ENCODE data around the gene PTPN4. TPM values are rescaled to one million over a fixed set of nuclear protein-coding genes. Genes with fewer than 3 reads are reported as not detected.
A peak's percentile ranks its signal among the peaks of the same experiment; 100 is the strongest.

Gene PTPN4
- total and polyA plus RNA-seq, 2 donors (not counting 1 experiment from before 2014, with no cell fraction given): 5.3 to 22.3 TPM

- Histone ChIP-seq H4K20me1 (ENCODE audit: control insufficient read depth, extremely low read depth, insufficient read depth, low read length) (no peaks in the 10 kb centered on the region), H3K36me3 (ENCODE audit: control insufficient read depth, insufficient read depth, low read length) (peaks cover 4% of the 10 kb centered on the region), H2AFZ (ENCODE audit: low read length) (no peak overlapping the region), H3K27me3 (ENCODE audit: control insufficient read depth, insufficient read depth, low read length) (no peaks in the 10 kb centered on the region), H3K4me3 (replicated peaks in 1 of 4; ENCODE audit: control extremely low read depth in 1 of 4, insufficient read depth in 1 of 4, low read depth in 3 of 4, low read length in 4 of 4) (no peak overlapping the region), H3K4me2 (ENCODE audit: extremely low read depth, insufficient read depth, low read length) (no peak overlapping the region), H3K79me2 (ENCODE audit: control insufficient read depth, insufficient read depth, low read length) (no peaks in the 10 kb centered on the region), H3K9me3 (ENCODE audit: control insufficient read depth, insufficient read depth, low read depth, low read length) (no peaks in the 10 kb centered on the region), H3K4me1 (ENCODE audit: control insufficient read depth, extremely low read depth, insufficient read depth, low read length) (no peaks in the 10 kb centered on the region), H3K9ac (ENCODE audit: insufficient read depth, low read length) (no peak overlapping the region), H3K27ac (ENCODE audit: insufficient read depth, low read length) (no peak overlapping the region)
- DNase-seq (ENCODE audit: low read depth in 2 of 2): no peak
- TF ChIP-seq EZH2 (IDR thresholded peaks at IDR 0.05; ENCODE audit: low read length, missing control alignments): no peak
- TF ChIP-seq, protein P1, sequence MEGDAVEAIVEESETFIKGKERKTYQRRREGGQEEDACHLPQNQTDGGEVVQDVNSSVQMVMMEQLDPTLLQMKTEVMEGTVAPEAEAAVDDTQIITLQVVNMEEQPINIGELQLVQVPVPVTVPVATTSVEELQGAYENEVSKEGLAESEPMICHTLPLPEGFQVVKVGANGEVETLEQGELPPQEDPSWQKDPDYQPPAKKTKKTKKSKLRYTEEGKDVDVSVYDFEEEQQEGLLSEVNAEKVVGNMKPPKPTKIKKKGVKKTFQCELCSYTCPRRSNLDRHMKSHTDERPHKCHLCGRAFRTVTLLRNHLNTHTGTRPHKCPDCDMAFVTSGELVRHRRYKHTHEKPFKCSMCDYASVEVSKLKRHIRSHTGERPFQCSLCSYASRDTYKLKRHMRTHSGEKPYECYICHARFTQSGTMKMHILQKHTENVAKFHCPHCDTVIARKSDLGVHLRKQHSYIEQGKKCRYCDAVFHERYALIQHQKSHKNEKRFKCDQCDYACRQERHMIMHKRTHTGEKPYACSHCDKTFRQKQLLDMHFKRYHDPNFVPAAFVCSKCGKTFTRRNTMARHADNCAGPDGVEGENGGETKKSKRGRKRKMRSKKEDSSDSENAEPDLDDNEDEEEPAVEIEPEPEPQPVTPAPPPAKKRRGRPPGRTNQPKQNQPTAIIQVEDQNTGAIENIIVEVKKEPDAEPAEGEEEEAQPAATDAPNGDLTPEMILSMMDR (conservative IDR thresholded peaks at IDR 0.05 in 1 of 2, IDR thresholded peaks at IDR 0.05 in 1 of 2; ENCODE audit: low read depth in 1 of 2, low read length in 2 of 2): no peak
These were observed 141.3 kb downstream of the PTPN4 start for GRCh38 chr2:119901013-119901412.

GRCh38 chr2:119910566-119910965 lies 150.8 kb downstream of the PTPN4 start:
- Histone ChIP-seq H3K9me3 (ENCODE audit: control insufficient read depth, insufficient read depth, low read depth, low read length) (no peaks in the 10 kb centered on the region), H2AFZ (ENCODE audit: low read length) (no peak overlapping the region), H3K4me1 (ENCODE audit: control insufficient read depth, extremely low read depth, insufficient read depth, low read length) (no peaks in the 10 kb centered on the region), H4K20me1 (ENCODE audit: control insufficient read depth, extremely low read depth, insufficient read depth, low read length) (no peaks in the 10 kb centered on the region), H3K9ac (ENCODE audit: insufficient read depth, low read length) (no peak overlapping the region), H3K79me2 (ENCODE audit: control insufficient read depth, insufficient read depth, low read length) (no peaks in the 10 kb centered on the region), H3K27ac (ENCODE audit: insufficient read depth, low read length) (no peak overlapping the region), H3K4me3 (replicated peaks in 1 of 4; ENCODE audit: control extremely low read depth in 1 of 4, insufficient read depth in 1 of 4, low read depth in 3 of 4, low read length in 4 of 4) (no peak overlapping the region), H3K36me3 (ENCODE audit: control insufficient read depth, insufficient read depth, low read length) (no peaks in the 10 kb centered on the region), H3K4me2 (ENCODE audit: extremely low read depth, insufficient read depth, low read length) (no peak overlapping the region), H3K27me3 (ENCODE audit: control insufficient read depth, insufficient read depth, low read length) (no peaks in the 10 kb centered on the region)
- no peak for DNase-seq (ENCODE audit: low read depth in 2 of 2)
- TF ChIP-seq EZH2 (IDR thresholded peaks at IDR 0.05; ENCODE audit: low read length, missing control alignments): no peak
- TF ChIP-seq, protein P1 (conservative IDR thresholded peaks at IDR 0.05 in 1 of 2, IDR thresholded peaks at IDR 0.05 in 1 of 2; ENCODE audit: low read depth in 1 of 2, low read length in 2 of 2): no peak

- Histone ChIP-seq H3K27ac (ENCODE audit: insufficient read depth, low read length) (no peak overlapping the region), H3K79me2 (ENCODE audit: control insufficient read depth, insufficient read depth, low read length) (no peaks in the 10 kb centered on the region), H3K4me1 (ENCODE audit: control insufficient read depth, extremely low read depth, insufficient read depth, low read length) (no peaks in the 10 kb centered on the region), H4K20me1 (ENCODE audit: control insufficient read depth, extremely low read depth, insufficient read depth, low read length) (no peaks in the 10 kb centered on the region), H3K27me3 (ENCODE audit: control insufficient read depth, insufficient read depth, low read length) (no peaks in the 10 kb centered on the region), H3K9me3 (ENCODE audit: control insufficient read depth, insufficient read depth, low read depth, low read length) (no peaks in the 10 kb centered on the region), H3K36me3 (ENCODE audit: control insufficient read depth, insufficient read depth, low read length) (no peaks in the 10 kb centered on the region), H2AFZ (ENCODE audit: low read length) (no peak overlapping the region), H3K4me3 (replicated peaks in 1 of 4; ENCODE audit: control extremely low read depth in 1 of 4, insufficient read depth in 1 of 4, low read depth in 3 of 4, low read length in 4 of 4) (no peak overlapping the region), H3K4me2 (ENCODE audit: extremely low read depth, insufficient read depth, low read length) (no peak overlapping the region), H3K9ac (ENCODE audit: insufficient read depth, low read length) (no peak overlapping the region)
- TF ChIP-seq EZH2 (IDR thresholded peaks at IDR 0.05; ENCODE audit: low read length, missing control alignments): no peak
- TF ChIP-seq, protein P1 (conservative IDR thresholded peaks at IDR 0.05 in 1 of 2, IDR thresholded peaks at IDR 0.05 in 1 of 2; ENCODE audit: low read depth in 1 of 2, low read length in 2 of 2): no peak
- peak in 1 of 2 donors; percentile 25 for DNase-seq (ENCODE audit: low read depth in 2 of 2)
These were observed 154.5 kb downstream of the PTPN4 start for GRCh38 chr2:119914266-119914665.
